BLaER1 treated with 17β-estradiol and CSF1 and Interleukin-3, amounts not matched to agents 10 nM and 100 nM (cell line): ENCODE results near the gene LIMS4.
"Not testable (repeated sequence)": the region's sequence is repeated elsewhere in the genome, so short reads cannot be mapped to it uniquely, and the experiment has no call there.

Experiments
- H3K27ac ChIP-seq, 11 experiments: shearing (Covaris generic); formaldehyde crosslinking; 2 replicates each; pipeline ENCODE4 v1.8.1; 2022
- H3K27me3 ChIP-seq, 11 experiments: shearing (Covaris generic); formaldehyde crosslinking; 2 replicates each; pipeline ENCODE4 v1.8.1; 2022
- H3K36me3 ChIP-seq, 11 experiments: shearing (Covaris generic); formaldehyde crosslinking; 2 replicates each; pipeline ENCODE4 v1.8.1; 2022
- H3K4me1 ChIP-seq, 10 experiments: shearing (Covaris generic); formaldehyde crosslinking; 2 replicates each; pipeline ENCODE4 v1.8.1; 2022
- H3K4me2 ChIP-seq, 11 experiments: shearing (Covaris generic); formaldehyde crosslinking; 2 replicates each; pipeline ENCODE4 v1.8.1; 2022
- H3K4me3 ChIP-seq, 10 experiments: shearing (Covaris generic); formaldehyde crosslinking; 2 replicates each; pipeline ENCODE4 v1.8.1; 2022
- H3K9ac ChIP-seq, 11 experiments: shearing (Covaris generic); formaldehyde crosslinking; 2 replicates each; pipeline ENCODE4 v1.8.1; 2022
- H3K9me3 ChIP-seq, 11 experiments: shearing (Covaris generic); formaldehyde crosslinking; replicated peaks in 1 of 11; 2 replicates each; pipeline ENCODE4 v1.8.1; 2022
- H4K20me1 ChIP-seq, 11 experiments: shearing (Covaris generic); formaldehyde crosslinking; 2 replicates each; pipeline ENCODE4 v1.8.1; 2022

LIMS4 gene

GRCh38 chr2:110465312-110465711 lies 7.3 kb downstream of the LIMS4 start:
- not testable (repeated sequence) for H3K4me2 ChIP-seq, H3K4me1 ChIP-seq, H4K20me1 ChIP-seq, H3K27me3 ChIP-seq, H3K9ac ChIP-seq, H3K9me3 ChIP-seq, H3K27ac ChIP-seq, H3K4me3 ChIP-seq, H3K36me3 ChIP-seq

DNA sequence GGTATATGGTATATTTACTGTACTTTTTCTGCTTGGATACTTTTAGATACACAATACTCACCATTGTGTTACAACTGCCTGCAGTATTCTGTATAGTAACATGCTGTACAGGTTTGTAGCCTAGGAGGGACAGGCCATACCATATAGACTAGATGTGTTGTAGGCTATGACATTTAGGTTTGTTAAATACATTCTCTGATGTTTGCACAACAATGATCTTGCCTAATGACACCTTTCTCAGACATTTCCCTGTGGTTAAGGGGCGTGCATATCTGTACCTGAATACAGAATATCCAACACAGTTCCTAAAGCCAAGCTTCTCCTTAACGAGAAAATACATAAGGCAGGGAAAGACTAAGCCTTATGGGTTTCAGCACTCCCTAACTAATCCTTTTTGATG lies 10.2 kb downstream of the LIMS4 start:
- H3K27me3 ChIP-seq, H4K20me1 ChIP-seq, H3K9ac ChIP-seq, H3K4me2 ChIP-seq, H3K4me1 ChIP-seq, H3K27ac ChIP-seq, H3K36me3 ChIP-seq, H3K4me3 ChIP-seq, H3K9me3 ChIP-seq: not testable (repeated sequence)

- not testable (repeated sequence) for H3K4me1 ChIP-seq, H3K4me3 ChIP-seq, H3K9me3 ChIP-seq, H3K27me3 ChIP-seq, H3K27ac ChIP-seq, H3K36me3 ChIP-seq, H3K9ac ChIP-seq, H4K20me1 ChIP-seq, H3K4me2 ChIP-seq
Observed at GRCh38 chr2:110460318-110460717, 12.3 kb downstream of the LIMS4 start.

DNA sequence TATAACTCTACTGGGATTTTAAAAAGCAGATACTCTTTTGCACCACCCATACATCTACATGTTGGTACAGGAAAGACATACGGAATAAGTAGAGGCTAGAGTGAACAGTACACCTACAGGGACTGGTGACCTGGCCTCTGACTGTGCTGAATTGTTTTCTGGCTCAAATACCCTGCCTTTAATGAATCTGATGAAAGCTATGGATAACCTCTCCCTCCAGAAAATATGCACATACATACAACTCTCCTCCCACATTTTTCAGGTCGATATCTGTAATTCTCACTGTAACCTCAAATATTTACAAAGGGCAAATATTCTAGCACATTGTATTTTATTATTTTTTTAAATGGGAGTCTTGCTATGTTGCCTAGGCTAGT lies 15.4 kb downstream of the LIMS4 start:
- not testable (repeated sequence) for H3K27me3 ChIP-seq, H3K4me1 ChIP-seq, H3K27ac ChIP-seq, H3K36me3 ChIP-seq, H3K4me2 ChIP-seq, H3K9ac ChIP-seq, H4K20me1 ChIP-seq, H3K9me3 ChIP-seq, H3K4me3 ChIP-seq

DNA sequence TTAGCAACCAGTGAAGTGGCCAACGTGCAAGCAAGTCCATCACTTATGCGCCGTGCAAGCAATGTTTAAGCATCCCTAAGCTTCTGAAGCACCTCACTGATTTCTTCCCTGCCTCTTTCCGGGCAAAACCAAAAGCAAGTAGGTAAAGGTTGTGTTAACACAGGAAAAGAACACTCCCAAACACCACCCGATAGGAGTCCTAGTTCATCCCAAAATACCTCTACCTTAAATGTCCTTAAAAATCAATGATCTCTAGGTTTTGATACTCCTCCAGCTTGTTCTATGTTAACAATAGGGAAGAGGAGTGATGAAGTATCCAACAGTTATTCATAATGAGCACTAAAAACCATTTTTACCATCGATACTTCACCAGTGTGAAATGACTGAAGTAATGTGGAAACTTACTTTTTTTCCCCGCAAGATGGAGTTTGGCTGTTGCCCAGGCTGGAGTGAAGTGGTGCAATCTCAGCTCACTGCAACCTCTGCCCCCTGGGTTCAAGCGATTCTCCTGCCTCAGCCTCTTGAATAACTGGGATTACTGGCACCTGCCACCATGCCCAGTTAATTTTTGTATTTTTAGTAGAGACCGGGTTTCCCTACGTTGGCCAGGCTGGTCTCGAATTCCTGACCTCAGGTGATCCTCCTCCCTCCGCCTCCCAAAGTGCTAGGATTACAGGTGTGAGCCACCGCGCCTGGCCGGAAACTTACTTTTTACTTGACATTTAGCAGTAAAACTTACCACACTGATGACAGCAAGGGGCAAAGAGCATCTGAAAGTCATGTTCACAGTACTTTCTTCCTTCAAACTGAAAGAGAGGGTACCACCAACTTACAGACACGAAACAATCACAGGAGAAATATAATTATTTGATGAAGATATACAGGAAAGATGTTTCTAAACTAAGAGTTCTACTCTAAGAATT lies 16.1 kb downstream of the LIMS4 start:
- not testable (repeated sequence) for H3K27me3 ChIP-seq, H3K4me1 ChIP-seq, H3K9ac ChIP-seq, H4K20me1 ChIP-seq, H3K36me3 ChIP-seq, H3K4me2 ChIP-seq, H3K27ac ChIP-seq, H3K4me3 ChIP-seq, H3K9me3 ChIP-seq

GRCh38 chr2:110455080-110455670 lies 17.4 kb downstream of the LIMS4 start:
- H3K36me3 ChIP-seq, H3K27me3 ChIP-seq, H3K9me3 ChIP-seq, H3K4me3 ChIP-seq, H3K27ac ChIP-seq, H3K4me2 ChIP-seq, H4K20me1 ChIP-seq, H3K4me1 ChIP-seq, H3K9ac ChIP-seq: not testable (repeated sequence)

- not testable (repeated sequence) for H3K36me3 ChIP-seq, H3K4me3 ChIP-seq, H3K9me3 ChIP-seq, H3K27ac ChIP-seq, H3K27me3 ChIP-seq, H3K4me1 ChIP-seq, H4K20me1 ChIP-seq, H3K9ac ChIP-seq, H3K4me2 ChIP-seq
Observed at GRCh38 chr2:110450951-110451350, 21.7 kb downstream of the LIMS4 start.

DNA sequence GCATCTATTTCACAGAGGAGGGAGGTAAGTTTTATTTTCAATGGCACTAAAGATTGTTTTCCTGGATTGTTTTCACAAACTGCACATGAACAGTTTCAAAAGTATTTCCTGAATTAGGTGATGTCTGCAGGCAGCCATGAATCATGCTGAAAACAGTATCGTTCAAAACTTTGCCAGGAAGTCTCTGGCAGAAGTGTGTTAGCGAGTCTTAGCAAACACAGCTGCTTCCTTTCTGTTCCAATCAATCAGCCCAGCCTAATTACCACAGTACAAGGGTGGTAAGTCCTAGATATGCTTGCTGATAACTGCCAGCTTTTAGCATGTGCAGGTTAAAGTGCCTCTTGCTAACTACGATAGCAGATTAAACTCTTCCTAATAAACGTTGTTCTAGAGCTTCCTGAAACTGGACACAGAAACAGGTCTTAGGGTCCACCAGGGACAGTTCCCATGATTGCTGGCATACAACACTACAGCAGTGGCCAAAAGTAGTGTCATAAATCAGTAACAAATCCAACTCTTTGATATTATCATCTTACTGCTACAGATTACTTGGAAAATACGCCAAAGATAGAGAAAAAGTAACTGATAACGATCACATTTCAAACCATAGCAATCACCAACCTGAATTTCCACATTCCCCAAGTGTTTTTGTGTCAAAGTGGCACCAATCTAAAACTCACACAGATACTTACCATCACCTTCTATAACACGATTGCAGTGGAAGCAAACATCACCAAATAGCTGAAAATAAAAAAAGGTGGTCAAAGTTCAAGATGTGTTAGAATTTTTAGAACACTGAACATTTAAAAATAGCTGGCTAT lies 23.3 kb downstream of the LIMS4 start:
- not testable (repeated sequence) for H3K27me3 ChIP-seq

GRCh38 chr2:110446644-110447043 lies 26.0 kb downstream of the LIMS4 start:
- not testable (repeated sequence) for H3K4me2 ChIP-seq, H3K4me3 ChIP-seq, H3K9me3 ChIP-seq, H3K9ac ChIP-seq, H3K36me3 ChIP-seq, H4K20me1 ChIP-seq, H3K27me3 ChIP-seq, H3K27ac ChIP-seq, H3K4me1 ChIP-seq

More for the DNA sequence above, 23.3 kb downstream of the LIMS4 start:
- H3K27ac ChIP-seq, H3K4me2 ChIP-seq, H3K4me3 ChIP-seq, H3K9ac ChIP-seq, H3K4me1 ChIP-seq, H4K20me1 ChIP-seq, H3K9me3 ChIP-seq, H3K36me3 ChIP-seq: not testable (repeated sequence)

GRCh38 chr2:110443305-110444005 lies 29.2 kb downstream of the LIMS4 start:
- H3K4me2 ChIP-seq, H4K20me1 ChIP-seq, H3K4me3 ChIP-seq, H3K4me1 ChIP-seq, H3K27ac ChIP-seq, H3K9ac ChIP-seq, H3K9me3 ChIP-seq, H3K36me3 ChIP-seq, H3K27me3 ChIP-seq: not testable (repeated sequence)

- not testable (repeated sequence) for H3K4me1 ChIP-seq, H3K9me3 ChIP-seq, H3K27me3 ChIP-seq, H4K20me1 ChIP-seq, H3K4me3 ChIP-seq, H3K4me2 ChIP-seq, H3K27ac ChIP-seq, H3K36me3 ChIP-seq, H3K9ac ChIP-seq
Observed at GRCh38 chr2:110441905-110442304, 30.7 kb downstream of the LIMS4 start.

GRCh38 chr2:110434565-110434964 lies 38.1 kb downstream of the LIMS4 start:
- not testable (repeated sequence) for H3K9me3 ChIP-seq, H3K4me2 ChIP-seq, H3K27ac ChIP-seq, H3K4me1 ChIP-seq, H3K4me3 ChIP-seq, H3K9ac ChIP-seq, H4K20me1 ChIP-seq, H3K27me3 ChIP-seq, H3K36me3 ChIP-seq

- H4K20me1 ChIP-seq, H3K9me3 ChIP-seq, H3K27ac ChIP-seq, H3K4me2 ChIP-seq, H3K4me3 ChIP-seq, H3K4me1 ChIP-seq, H3K9ac ChIP-seq, H3K27me3 ChIP-seq, H3K36me3 ChIP-seq: not testable (repeated sequence)
Observed at GRCh38 chr2:110425725-110426124, 46.9 kb downstream of the LIMS4 start.

DNA sequence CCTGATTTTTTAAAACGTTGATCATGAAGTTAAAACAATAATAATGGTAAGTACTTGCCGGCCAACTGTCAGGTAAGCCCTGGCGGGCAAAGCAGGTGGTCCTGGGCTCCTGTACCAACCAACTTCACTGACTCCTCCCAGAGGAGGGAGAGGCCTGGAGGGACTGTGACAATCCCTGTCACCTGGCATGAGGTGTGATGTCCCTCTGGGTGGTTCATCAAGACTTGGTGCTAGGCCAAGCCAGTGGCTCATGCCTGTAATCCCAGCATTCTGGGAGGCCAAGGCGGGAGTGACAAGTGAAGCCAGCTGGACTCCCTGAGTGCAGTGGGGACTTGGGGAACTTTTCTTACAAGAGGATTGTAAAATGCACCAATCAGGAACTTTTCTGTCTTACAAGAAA lies 48.2 kb downstream of the LIMS4 start:
- H3K9ac ChIP-seq, H3K4me1 ChIP-seq, H3K4me2 ChIP-seq, H3K27ac ChIP-seq, H3K9me3 ChIP-seq, H3K27me3 ChIP-seq, H4K20me1 ChIP-seq, H3K36me3 ChIP-seq, H3K4me3 ChIP-seq: not testable (repeated sequence)
